Lung (tissue), 12 donors: ENCODE measurements around the gene SORL1. TPM values are rescaled to one million over a fixed set of nuclear protein-coding genes. Genes with fewer than 3 reads are reported as not detected.

Experiments
- ATAC-seq: fragments of 200-7000 bp; cut with Tn5 transposase; one replicate; pipeline ENCODE4 v1.9.1; 2020; ENCODE audit warnings: moderate number of reproducible peaks; ENCODE audit not compliant: insufficient read depth, low FRiP score
- DNase-seq, 3 donors: peaks; one replicate each; pipeline ENCODE4 v3.0.0-alpha.2; 2013 to 2017
- H3K27ac ChIP-seq, 2 donors: one replicate each; pipeline ENCODE4 v1.5.1; 2013; ENCODE audit warnings: mild to moderate bottlenecking in 2 of 2, moderate library complexity in 2 of 2, control low read depth in 1 of 2, inconsistent platforms in 1 of 2, low read depth in 1 of 2, low read length in 1 of 2
- H3K27me3 ChIP-seq, 3 donors: one replicate each; pipeline ENCODE4 v1.5.1; 2013; ENCODE audit warnings: low read length in 2 of 3; ENCODE audit not compliant: control insufficient read depth in 3 of 3, insufficient read depth in 3 of 3
- H3K36me3 ChIP-seq, 4 donors: one replicate each; pipeline ENCODE4 v1.5.1; 2013; ENCODE audit warnings: low read length in 4 of 4, mild to moderate bottlenecking in 1 of 4, moderate library complexity in 1 of 4; ENCODE audit not compliant: control insufficient read depth in 4 of 4, insufficient read depth in 4 of 4
- H3K4me1 ChIP-seq, 5 donors: one replicate each; pipeline ENCODE4 v1.5.1; 2013; ENCODE audit warnings: low read length in 5 of 5, mild to moderate bottlenecking in 2 of 5, moderate library complexity in 1 of 5; ENCODE audit not compliant: control insufficient read depth in 5 of 5, insufficient read depth in 5 of 5
- H3K4me3 ChIP-seq: one replicate; pipeline ENCODE4 v1.5.1; 2013; ENCODE audit warnings: mild to moderate bottlenecking, control low read depth, moderate library complexity
- H3K9ac ChIP-seq, 2 donors: one replicate each; pipeline ENCODE4 v1.5.1; 2013; ENCODE audit warnings: low read length in 2 of 2, control low read depth in 1 of 2; ENCODE audit not compliant: insufficient read depth in 1 of 2
- H3K9me3 ChIP-seq, 4 donors: one replicate each; pipeline ENCODE4 v1.5.1; 2013; ENCODE audit warnings: low read length in 3 of 4, mild to moderate bottlenecking in 1 of 4, moderate library complexity in 1 of 4; ENCODE audit not compliant: control insufficient read depth in 4 of 4, insufficient read depth in 3 of 4
- CTCF ChIP-seq: IDR thresholded peaks from 2 replicates; pipeline ENCODE4 v1.5.1; 2012; ENCODE audit warnings: mild to moderate bottlenecking; ENCODE audit errors: control extremely low read depth, extremely low read depth
- WGBS, 2 donors: extraction: QIAGEN DNeasy Blood & Tissue Kit; methylation state at CpG; one replicate each; pipeline ENCODE4 v1.1.7; 2013; 5-methylcytosine and 5-hydroxymethylcytosine counted together
- polyA plus RNA-seq, 2 donors: library from polyadenylated mRNA; stranded (reverse); fragments of 200-250 nt; gene quantifications; one replicate each; pipeline ENCODE4 v1.2.1, GENCODE V29; 2013
- total RNA-seq, 2 donors: library from RNA; depleted of rRNA in 1 of 2; stranded (reverse); fragments of >200 nt in 1 of 2; gene quantifications; one replicate each; pipeline ENCODE4 v1.2.1, GENCODE V29; 2014 to 2021
- donor health status: control.
- donor health status: control.
- donor health status: Bipolar disorder and iron deficiency.
- donor health status: healthy.
- donor health status: DM: yes; HTN: yes; CAD: no.

Gene SORL1
- total and polyA plus RNA-seq, 4 donors: 1.9 to 67.0 (median 49.2) TPM

- Histone ChIP-seq H3K9ac (peak overlapping the region in 1 of 2 donors; percentile 84), H3K27me3 (no peaks in the 10 kb centered on the region), H3K9me3 (no peaks in the 10 kb centered on the region), H3K36me3 (no peaks in the 10 kb centered on the region), H3K27ac (peak overlapping the region; percentile 89 to 94), H3K4me1 (peaks cover 0 to 17% (median 5%) of the 10 kb centered on the region in 5 donors), H3K4me3 (no peak overlapping the region)
- TF ChIP-seq CTCF: peak; percentile 69
- DNase-seq (peak; percentile 91 to 96 (median 96)), ATAC-seq (peak; percentile 93)
- WGBS, 2 donors: 1 to 2% methylated on average over 44 of the region's 44 CpGs
Measured at GRCh38 chr11:121655537-121656327, 203.6 kb downstream of the SORL1 start.

GRCh38 chr11:121656328-121657090 lies 204.4 kb downstream of the SORL1 start:
- DNase-seq: peak in 2 of 3 donors; percentile 23 to 46
- peaks cover 0 to 17% (median 5%) of the 10 kb centered on the region in 5 donors for H3K4me1 ChIP-seq
- peak overlapping the region; percentile 67 to 94 for H3K27ac ChIP-seq
- no peaks in the 10 kb centered on the region for H3K9me3 ChIP-seq
- ATAC-seq: no peak
- no peaks in the 10 kb centered on the region for H3K36me3 ChIP-seq
- TF ChIP-seq CTCF: no peak
- WGBS, 2 donors: 69 to 80% methylated on average over 19 of the region's 19 CpGs
- H3K9ac ChIP-seq: peak overlapping the region in 1 of 2 donors; percentile 75
- H3K4me3 ChIP-seq: no peak overlapping the region
- H3K27me3 ChIP-seq: no peaks in the 10 kb centered on the region

- ATAC-seq (no peak), DNase-seq (no peak)
- H3K36me3 ChIP-seq: no peaks in the 10 kb centered on the region
- peak overlapping the region; percentile 5 to 67 for H3K27ac ChIP-seq
- WGBS, 2 donors: 95 to 97% methylated on average over 6 of the region's 6 CpGs
- no peak overlapping the region for H3K9ac ChIP-seq
- H3K9me3 ChIP-seq: no peaks in the 10 kb centered on the region
- H3K27me3 ChIP-seq: no peaks in the 10 kb centered on the region
- peaks cover 0 to 17% (median 5%) of the 10 kb centered on the region in 5 donors for H3K4me1 ChIP-seq
- H3K4me3 ChIP-seq: no peak overlapping the region
- TF ChIP-seq CTCF: no peak
Measured at GRCh38 chr11:121657146-121657545, 205.0 kb downstream of the SORL1 start.
